HL-60 (cell line): ENCODE data around the gene LSM4.

Source experiments
- DNase-seq, 2 experiments: peaks; one replicate each; pipeline ENCODE4 v3.0.0-alpha.2; 2010 to 2020; ENCODE audit warnings: low read depth in 1 of 2, low spot score in 1 of 2
- H3K27ac ChIP-seq: fragments of 250-450 bp; sonication (Bioruptor Pico); replicated peaks from 2 replicates; pipeline ENCODE4 v1.5.1; 2020; ENCODE audit warnings: mild to moderate bottlenecking, moderate library complexity
- H3K27me3 ChIP-seq: fragments of 250-450 bp; sonication (Bioruptor Pico); 2 replicates; pipeline ENCODE4 v1.5.1; 2021; ENCODE audit warnings: mild to moderate bottlenecking, moderate library complexity; ENCODE audit not compliant: insufficient read depth, poor library complexity, severe bottlenecking
- H3K4me3 ChIP-seq: replicated peaks from 2 replicates; pipeline ENCODE4 v1.5.1; 2011; ENCODE audit warnings: mild to moderate bottlenecking, control low read depth, low read length; ENCODE audit not compliant: insufficient read depth
- CTCF ChIP-seq: IDR thresholded peaks from one replicate; pipeline ENCODE4 v1.5.1; 2011; ENCODE audit warnings: low read length, control low read depth, inconsistent platforms; ENCODE audit not compliant: insufficient read depth
- GABPA ChIP-seq: IDR thresholded peaks from 2 replicates; pipeline ENCODE4 v1.6.1; 2012; ENCODE audit warnings: low read depth
- POLR2AphosphoS5 ChIP-seq: IDR thresholded peaks from 2 replicates; pipeline ENCODE4 v1.6.1; 2012; ENCODE audit warnings: low read depth
- REST ChIP-seq: IDR thresholded peaks from 2 replicates; pipeline ENCODE4 v1.6.1; 2012; ENCODE audit warnings: low read depth; ENCODE audit not compliant: insufficient replicate concordance
- SPI1 ChIP-seq: IDR thresholded peaks from 2 replicates; pipeline ENCODE4 v1.6.1; 2012; ENCODE audit warnings: low read depth, mild to moderate bottlenecking, borderline replicate concordance

LSM4 gene

GRCh38 chr19:18306888-18307260, 16.0 kb downstream of the LSM4 start:
- no peak overlapping the region for H3K4me3 ChIP-seq
- no peaks in the 10 kb centered on the region for H3K27me3 ChIP-seq
- no peak for DNase-seq
- no peak for TF ChIP-seq REST
- TF ChIP-seq CTCF = no peak
- TF ChIP-seq POLR2AphosphoS5 = no peak
- TF ChIP-seq GABPA = no peak
- no peak for TF ChIP-seq SPI1
- H3K27ac ChIP-seq = no peak overlapping the region

GRCh38 chr19:18306209-18306887, 16.5 kb downstream of the LSM4 start:
- no peak for DNase-seq
- H3K4me3 ChIP-seq = no peak overlapping the region
- TF ChIP-seq REST = no peak
- no peak for TF ChIP-seq SPI1
- no peak; the same call in 1 of the 2 replicates for TF ChIP-seq POLR2AphosphoS5
- no peak for TF ChIP-seq GABPA
- no peak for TF ChIP-seq CTCF
- H3K27ac ChIP-seq = no peak overlapping the region
- H3K27me3 ChIP-seq = no peaks in the 10 kb centered on the region

- Histone ChIP-seq H3K4me3 (peak overlapping the region; percentile 7), H3K27ac (peak overlapping the region; percentile 85), H3K27me3 (no peaks in the 10 kb centered on the region)
- TF ChIP-seq REST (no peak), POLR2AphosphoS5 (peak; percentile 45)
- peak; percentile 67 to 81 for DNase-seq
Observed at GRCh38 chr19:18304458-18305310, 18.2 kb downstream of the LSM4 start.
